MV-4-11 (cell line): ENCODE results near the gene CACNB2.
"Not testable (repeated sequence)": the region's sequence is repeated elsewhere in the genome, so short reads cannot be mapped to it uniquely, and the experiment has no call there.

ENCODE experiments used
- DNase-seq: peaks from one replicate; lab custom pipeline; 2025; lab: John Stamatoyannopoulos, UW

CACNB2 gene

DNA sequence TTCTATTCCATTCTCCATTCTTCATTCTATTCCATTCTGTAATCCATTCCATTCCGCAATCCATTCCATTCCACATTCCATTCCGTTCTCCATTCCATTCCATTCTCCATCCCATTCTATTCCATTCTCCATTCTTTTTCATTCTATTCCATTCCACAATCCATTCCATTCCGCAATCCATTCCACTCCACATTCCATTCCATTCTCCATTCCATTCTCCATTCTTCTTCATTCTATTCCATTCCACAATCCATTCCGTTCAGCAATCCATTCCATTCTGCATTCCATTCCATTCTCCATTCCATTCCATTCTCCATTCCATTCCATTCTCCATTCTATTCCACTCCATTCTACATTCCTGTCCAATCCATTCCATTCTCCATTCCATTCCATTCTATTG, 426.0 kb downstream of the CACNB2 start:
- no peak for DNase-seq

DNA sequence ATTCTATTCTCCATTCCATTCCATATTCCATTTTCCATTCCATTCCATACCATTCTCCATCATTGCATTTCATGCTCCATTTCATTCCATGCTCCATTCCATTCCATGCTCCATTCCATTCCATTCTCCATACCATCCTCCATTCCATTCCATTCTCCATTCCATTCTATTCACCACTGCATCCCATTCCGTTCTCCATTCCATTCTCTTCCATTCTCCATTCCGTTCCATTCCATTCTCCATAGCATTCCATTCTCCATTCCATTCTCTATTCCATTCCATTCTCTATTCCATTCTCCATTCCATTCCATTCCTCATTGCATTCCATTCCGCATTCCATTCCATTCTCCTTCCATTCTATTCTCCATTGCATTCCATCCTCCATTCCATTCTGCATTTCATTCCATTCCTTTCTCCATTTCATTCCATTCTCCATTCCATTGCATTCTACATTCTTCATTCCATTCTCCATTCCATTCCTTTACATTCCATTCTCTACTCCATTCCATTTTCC, 427.2 kb downstream of the CACNB2 start:
- DNase-seq = no peak

DNA sequence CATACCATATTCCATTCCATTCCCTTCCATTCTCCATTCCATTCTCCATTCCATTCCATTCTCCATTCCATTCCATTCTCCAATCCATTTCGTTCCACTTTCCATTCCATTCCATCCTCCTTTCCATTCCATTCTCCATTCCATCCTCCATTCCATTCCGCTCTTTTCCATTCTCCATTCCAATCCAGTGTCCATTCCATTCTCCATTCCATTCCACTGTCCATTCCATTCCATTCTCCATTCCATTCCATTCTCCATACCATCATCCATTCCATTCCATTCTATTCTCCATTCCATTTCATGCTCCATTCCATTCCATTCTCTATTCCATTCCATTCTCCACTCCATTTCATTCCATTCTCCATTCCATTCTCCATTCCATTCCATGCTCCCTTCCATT, 430.2 kb downstream of the CACNB2 start:
- not testable (repeated sequence) for DNase-seq

DNA sequence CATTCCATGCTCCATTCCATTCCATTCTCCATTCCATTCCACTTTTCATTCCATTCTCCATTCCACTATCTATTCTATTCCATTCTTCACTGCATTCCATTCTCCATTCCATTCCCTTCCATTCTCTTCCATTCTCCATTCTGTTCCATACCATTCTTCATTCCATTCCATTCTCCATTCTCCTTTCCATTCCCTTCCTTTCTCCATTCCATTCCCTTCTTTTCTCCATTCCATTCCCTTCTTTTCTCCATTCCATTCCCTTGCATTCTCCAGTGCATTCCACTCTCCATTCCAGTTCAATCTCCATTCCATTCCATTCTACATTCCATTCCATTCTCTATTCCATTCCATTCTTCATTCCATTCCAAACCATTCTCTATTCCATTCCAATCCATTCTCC, 430.9 kb downstream of the CACNB2 start:
- no peak for DNase-seq

DNA sequence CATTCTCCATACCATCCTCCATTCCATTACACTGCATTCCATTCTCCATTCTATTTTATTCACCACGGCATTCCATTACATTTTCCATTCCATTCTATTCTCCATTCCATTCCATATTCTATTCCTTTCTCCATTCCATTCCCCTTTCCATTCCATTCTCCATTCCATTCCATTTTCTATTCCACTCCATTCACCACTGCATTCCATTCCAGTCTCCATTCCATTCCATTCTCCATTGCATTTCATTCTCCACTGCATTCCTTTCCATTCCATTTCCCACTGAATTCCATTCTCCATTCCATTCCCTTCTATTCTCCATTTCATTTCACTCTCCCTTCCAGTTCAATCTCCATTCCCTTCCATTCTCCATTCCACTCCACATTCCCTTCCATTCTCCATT, 431.6 kb downstream of the CACNB2 start:
- DNase-seq = no peak

DNA sequence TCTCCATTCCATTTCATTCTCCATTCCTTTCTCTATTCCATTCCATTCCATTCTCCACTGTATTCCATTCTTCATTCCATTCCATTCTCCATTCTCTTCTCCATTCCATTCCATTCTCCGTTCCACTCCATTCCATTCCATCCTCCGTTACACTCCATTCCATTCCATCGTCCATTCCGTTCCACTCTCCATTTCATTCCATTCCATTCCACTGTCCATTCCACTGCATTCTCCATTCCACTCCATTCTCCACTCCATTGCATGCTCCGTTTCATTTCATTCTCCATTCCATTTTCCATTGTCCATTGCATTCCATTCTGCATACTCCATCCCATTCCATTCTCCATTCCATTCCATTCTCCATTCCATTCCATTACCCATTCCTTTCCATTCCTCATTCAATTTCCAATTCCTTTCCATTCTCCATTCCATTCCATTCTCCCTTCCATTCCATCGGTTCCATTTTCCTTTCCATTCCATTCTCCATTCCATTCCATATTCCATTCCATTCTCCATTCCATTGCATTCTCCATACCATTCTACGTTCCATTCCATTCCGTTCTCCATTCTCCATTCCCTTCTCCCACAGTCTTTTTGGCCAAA, 432.8 kb downstream of the CACNB2 start:
- DNase-seq = no peak

DNA sequence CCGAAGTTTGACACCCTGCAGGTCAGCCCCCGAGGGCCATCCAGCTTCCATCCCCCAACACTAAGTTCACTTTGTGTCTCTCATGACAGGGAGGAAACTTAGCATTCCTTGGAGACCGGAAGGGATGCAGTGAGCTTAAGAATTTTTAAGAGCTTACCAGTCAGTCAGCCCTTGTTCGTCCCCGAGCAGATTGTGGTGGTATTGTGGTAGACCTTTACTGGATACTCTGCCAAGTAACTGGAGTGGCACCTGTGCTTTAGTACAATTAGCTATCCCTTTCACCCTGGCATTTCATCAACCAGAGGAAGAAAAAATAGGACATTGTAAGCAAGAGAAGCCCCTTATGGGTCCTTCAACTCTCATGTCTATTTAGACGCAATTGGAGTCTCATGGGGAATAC, 436.4 kb downstream of the CACNB2 start:
- no peak for DNase-seq

DNA sequence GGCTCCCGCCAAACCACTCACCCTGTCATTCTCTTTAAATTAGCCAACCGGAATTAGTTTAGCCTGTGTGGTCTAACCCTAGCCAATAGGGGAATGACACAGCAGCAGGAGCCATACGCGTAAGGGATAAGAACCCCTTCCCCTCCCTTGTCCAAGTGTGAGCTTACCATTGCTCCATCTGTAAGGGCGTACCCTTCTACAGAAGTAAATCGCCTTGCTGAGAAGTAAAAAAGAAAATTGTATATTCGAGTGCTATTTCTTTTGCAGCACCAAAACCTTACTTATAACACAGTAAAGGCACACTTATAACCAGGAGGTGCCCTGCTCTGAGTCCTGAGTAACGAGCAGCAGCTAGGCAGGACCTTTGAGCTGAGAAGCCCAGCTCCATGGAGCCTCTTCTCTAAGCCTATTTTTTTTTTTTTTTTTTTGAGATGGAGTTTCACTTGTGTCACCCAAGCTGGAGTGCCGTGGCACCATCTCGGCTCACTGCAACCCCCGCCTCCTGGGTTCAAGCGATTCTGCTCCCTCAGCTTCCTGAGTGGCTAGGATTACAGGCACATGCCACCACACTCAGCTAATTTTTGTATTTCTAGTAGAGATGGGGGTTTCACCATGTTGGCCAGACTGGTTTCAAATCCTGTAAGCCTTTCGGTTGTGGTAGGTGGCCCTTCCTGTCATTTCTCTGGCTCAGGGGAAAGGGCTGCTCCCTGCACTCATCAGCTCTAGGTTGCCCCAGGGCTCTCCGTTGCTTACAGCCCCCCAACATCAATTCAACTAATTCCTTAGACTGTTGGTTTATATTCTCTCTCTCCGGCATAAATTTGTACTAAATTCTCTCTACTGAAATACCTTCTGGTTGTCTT, 437.8 kb downstream of the CACNB2 start:
- DNase-seq = no peak

DNA sequence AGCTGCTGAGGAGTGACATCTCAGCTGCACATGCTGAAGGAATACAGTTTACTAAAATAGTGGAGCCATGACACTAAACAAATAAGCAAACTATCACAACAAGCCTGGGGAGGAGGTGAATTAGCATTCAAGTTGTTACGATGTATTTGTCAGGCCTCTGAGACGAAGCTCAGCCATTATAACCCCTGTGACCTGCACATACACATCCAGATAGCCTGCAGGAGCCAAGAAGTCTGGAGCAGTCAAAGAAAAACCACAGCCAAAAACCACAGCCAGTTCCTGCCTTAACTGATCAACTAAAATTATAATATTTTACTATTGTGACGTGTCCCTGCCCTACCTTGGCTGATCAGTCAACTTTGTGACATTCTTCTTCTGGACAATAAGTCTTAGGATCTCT, 442.6 kb downstream of the CACNB2 start:
- DNase-seq = peak; percentile 69

DNA sequence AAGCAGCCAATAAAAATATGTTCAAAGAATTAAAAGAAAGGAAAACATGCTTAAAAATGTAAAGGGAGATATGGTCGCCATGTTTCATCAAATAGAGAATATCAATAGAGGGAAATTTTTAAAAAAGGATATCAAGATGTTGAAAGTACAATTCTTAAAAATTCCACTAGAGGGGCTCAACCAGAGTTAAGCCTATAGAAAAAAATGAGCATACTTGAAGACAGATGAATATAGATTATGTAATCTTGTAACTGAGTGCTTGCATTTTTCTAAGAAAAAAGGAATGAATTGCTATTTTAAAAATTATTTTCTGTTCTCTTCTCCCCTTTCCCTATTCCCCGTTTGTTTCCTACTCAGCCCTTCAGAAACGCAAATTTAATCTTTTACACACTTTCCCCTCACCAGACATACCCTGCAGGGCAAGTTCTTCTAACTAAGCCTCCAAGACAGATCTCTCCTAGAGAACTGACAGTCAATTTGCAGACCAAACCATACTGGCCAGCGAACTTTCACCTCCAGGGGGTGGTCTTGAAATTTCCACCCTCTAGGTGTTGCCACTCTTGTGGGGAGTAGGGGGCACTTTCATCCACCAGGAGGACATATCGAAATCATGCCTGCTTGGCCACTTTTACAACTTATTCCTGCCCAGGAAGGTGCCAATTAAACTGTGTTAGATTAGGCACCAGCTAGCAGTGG, 443.5 kb downstream of the CACNB2 start:
- peak; percentile 47 for DNase-seq

DNA sequence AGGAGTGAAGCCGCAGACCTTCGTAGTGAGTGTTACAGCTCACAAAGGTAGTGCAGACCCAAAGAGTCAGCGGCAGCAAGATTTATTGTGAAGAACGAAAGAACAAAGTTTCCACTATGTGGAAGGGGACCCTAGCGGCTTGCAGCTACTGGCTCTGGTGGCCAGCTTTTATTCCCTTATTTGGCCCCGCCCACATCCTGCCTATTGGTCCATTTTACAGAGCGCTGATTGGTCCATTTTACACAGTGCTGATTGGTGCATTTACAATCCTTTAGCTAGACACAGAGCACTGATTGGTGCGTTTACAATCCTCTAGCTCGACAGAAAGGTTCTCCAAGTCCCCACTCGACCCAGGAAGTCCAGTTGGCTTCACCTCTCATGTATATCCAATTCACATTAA, 446.4 kb downstream of the CACNB2 start:
- DNase-seq = not testable (repeated sequence)

DNA sequence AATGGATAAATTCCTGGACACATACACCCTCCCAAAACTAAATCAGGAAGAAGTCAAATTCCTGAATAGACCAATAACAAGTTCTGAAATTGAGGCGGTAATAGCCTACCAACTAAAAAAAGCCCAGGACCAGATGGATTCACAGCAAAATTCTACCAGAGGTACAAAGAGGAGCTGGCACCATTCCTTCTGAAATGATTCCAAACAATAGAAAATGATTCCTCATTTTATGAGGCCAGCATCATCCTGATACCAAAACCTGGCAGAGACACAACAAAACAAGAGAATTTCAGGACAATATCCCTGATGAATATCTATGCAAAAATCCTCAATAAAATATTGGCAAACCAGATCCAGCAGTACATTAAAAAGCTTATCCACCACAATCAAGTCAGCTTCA, 450.9 kb downstream of the CACNB2 start:
- not testable (repeated sequence) for DNase-seq
